SU-DHL-6 (cell line): ENCODE data around the gene MICOS13.

Experiments used
- H2AFZ ChIP-seq: fragments of 200-600 bp; sonication (generic); 2 replicates; pipeline ENCODE4 v1.6.1; 2014; ENCODE audit warnings: low read depth, mild to moderate bottlenecking, moderate library complexity, mixed read lengths, antibody characterized with exemption, low read length; ENCODE audit not compliant: severe bottlenecking
- H3F3A ChIP-seq: fragments of 200-600 bp; shearing (Covaris generic); 2 replicates; pipeline ENCODE4 v1.6.0; 2016; ENCODE audit warnings: antibody characterized with exemption, mild to moderate bottlenecking; ENCODE audit not compliant: insufficient read depth
- H3K27ac ChIP-seq: fragments of 200-600 bp; sonication (generic); 2 replicates; pipeline ENCODE4 v1.5.1; 2016; ENCODE audit warnings: low read depth, mild to moderate bottlenecking, low read length, moderate library complexity, mixed read lengths
- H3K27me3 ChIP-seq: fragments of 200-600 bp; sonication (generic), shearing (Covaris generic); 2 replicates; pipeline ENCODE4 v1.6.0; 2014; ENCODE audit warnings: mild to moderate bottlenecking, low read length
- H3K36me3 ChIP-seq: fragments of 200-600 bp; sonication (generic); 2 replicates; pipeline ENCODE4 v1.6.1; 2014; ENCODE audit warnings: mild to moderate bottlenecking, low read length, mixed read lengths
- H3K4me2 ChIP-seq: fragments of 300-600, 200-600 bp; shearing (Covaris generic), sonication (generic); 2 replicates; pipeline ENCODE4 v1.6.0; 2014; ENCODE audit warnings: low read length, low read depth, mild to moderate bottlenecking; ENCODE audit not compliant: poor library complexity, severe bottlenecking
- H3K4me3 ChIP-seq: fragments of 200-600 bp; sonication (generic); 2 replicates; pipeline ENCODE4 v1.5.1; 2014; ENCODE audit warnings: antibody characterized with exemption, low read length, mild to moderate bottlenecking, mixed read lengths; ENCODE audit not compliant: insufficient read depth, poor library complexity, severe bottlenecking
- H3K79me2 ChIP-seq: fragments of 200-600 bp; sonication (generic); 2 replicates; pipeline ENCODE4 v1.6.1; 2014; ENCODE audit warnings: mild to moderate bottlenecking, low read length, moderate library complexity; ENCODE audit not compliant: insufficient read depth
- H3K9ac ChIP-seq: fragments of 200-600 bp; sonication (generic); 2 replicates; pipeline ENCODE4 v1.7.0; 2014; ENCODE audit warnings: mild to moderate bottlenecking, low read length
- H3K9me2 ChIP-seq: fragments of 200-600 bp; sonication (generic); replicated peaks from 2 replicates; pipeline ENCODE4 v1.6.1; 2014; ENCODE audit warnings: low read length; ENCODE audit not compliant: insufficient read depth
- H3K9me3 ChIP-seq: fragments of 200-600 bp; sonication (generic); 2 replicates; pipeline ENCODE4 v1.6.1; 2014; ENCODE audit warnings: low read length, mixed read lengths; ENCODE audit not compliant: insufficient read depth
- H4K20me1 ChIP-seq: fragments of 200-600 bp; sonication (generic); 2 replicates; pipeline ENCODE4 v1.6.1; 2014; ENCODE audit warnings: low read depth, mild to moderate bottlenecking, antibody characterized with exemption, low read length, moderate library complexity, mixed read lengths
- CTCF ChIP-seq: fragments of 200-600 bp; sonication (generic); IDR thresholded peaks from one replicate; pipeline ENCODE4 v1.5.1; 2017; ENCODE audit warnings: antibody characterized with exemption, mild to moderate bottlenecking, low read length, moderate library complexity; ENCODE audit not compliant: insufficient read depth, poor library complexity, severe bottlenecking
- EZH2phosphoT487 ChIP-seq: fragments of 200-600 bp; sonication (generic), shearing (Covaris generic); conservative IDR thresholded peaks from 2 replicates; pipeline ENCODE4 v1.6.1; 2018; ENCODE audit warnings: mild to moderate bottlenecking, antibody characterized with exemption, low read length, moderate library complexity, mixed read lengths

The MICOS13 gene

DNA sequence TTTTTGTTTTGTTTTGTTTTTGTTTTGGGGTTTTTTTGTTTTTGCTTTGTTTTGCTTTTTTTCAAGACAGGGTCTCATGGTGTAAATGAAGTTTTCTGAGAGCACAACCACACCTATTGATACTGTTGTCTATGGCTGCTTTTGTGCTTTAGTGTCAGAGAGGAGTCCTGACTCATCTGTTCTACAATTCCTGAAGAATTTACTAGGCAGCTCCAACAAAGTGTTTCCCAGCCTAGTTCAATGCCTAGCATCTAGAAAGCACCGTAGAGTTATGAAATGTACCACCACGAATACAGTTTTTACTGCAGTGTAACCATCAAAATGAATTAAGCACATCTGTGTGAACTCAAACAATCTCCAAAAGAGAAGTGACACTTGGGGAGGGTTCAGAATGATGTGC, 36.3 kb downstream of the MICOS13 start:
- Histone ChIP-seq H3K4me2 (no peak overlapping the region), H3K4me3 (no peak overlapping the region), H3K27me3 (no peaks in the 10 kb centered on the region), H3K9me3 (no peaks in the 10 kb centered on the region), H3K79me2 (peaks cover 86% of the 10 kb centered on the region), H3K9me2 (no peaks in the 10 kb centered on the region), H4K20me1 (peaks cover 28% of the 10 kb centered on the region), H3F3A (no peaks in the 10 kb centered on the region), H3K36me3 (peaks cover 51% of the 10 kb centered on the region), H3K9ac (no peak overlapping the region), H2AFZ (no peak overlapping the region), H3K27ac (no peak overlapping the region)
- no peak for TF ChIP-seq CTCF
- TF ChIP-seq EZH2phosphoT487 = no peak

GRCh38 chr19:5643060-5643459, 37.3 kb downstream of the MICOS13 start:
- Histone ChIP-seq H3K4me2 (no peak overlapping the region), H2AFZ (no peak overlapping the region), H4K20me1 (peaks cover 32% of the 10 kb centered on the region), H3K27ac (no peak overlapping the region), H3K36me3 (peaks cover 55% of the 10 kb centered on the region), H3K9me3 (no peaks in the 10 kb centered on the region), H3K4me3 (no peak overlapping the region), H3K79me2 (peaks cover 96% of the 10 kb centered on the region), H3K9ac (no peak overlapping the region), H3K9me2 (no peaks in the 10 kb centered on the region), H3K27me3 (no peaks in the 10 kb centered on the region), H3F3A (no peaks in the 10 kb centered on the region)
- TF ChIP-seq EZH2phosphoT487 (no peak), CTCF (no peak)

DNA sequence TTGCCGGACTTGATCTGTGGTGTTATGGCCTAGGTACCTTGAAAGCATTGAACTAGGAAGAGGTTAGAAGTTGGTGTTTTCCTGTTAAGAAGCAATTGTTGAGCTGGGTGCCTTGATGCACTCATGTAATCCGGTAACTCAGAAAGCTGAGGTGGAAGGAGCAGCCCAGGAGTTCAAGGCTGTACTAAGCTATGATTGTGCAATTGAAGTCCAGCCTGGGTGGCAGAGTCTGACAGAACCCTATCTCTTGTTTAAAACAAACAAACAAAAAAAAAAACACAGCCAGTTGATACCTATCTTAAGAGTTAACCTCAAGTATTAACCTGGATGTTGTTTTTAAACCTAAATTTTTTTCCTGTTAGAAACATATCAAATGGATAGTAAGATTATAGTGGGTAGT, 38.1 kb downstream of the MICOS13 start:
- Histone ChIP-seq H3K27me3 (no peaks in the 10 kb centered on the region), H3K4me3 (no peak overlapping the region), H3K79me2 (peaks cover 99% of the 10 kb centered on the region), H2AFZ (no peak overlapping the region), H3K36me3 (peaks cover 49% of the 10 kb centered on the region), H3K4me2 (no peak overlapping the region), H3K9ac (no peak overlapping the region), H3K9me2 (no peaks in the 10 kb centered on the region), H3F3A (peaks cover 3% of the 10 kb centered on the region; the same call in 1 of the 2 replicates), H4K20me1 (peaks cover 36% of the 10 kb centered on the region), H3K9me3 (no peaks in the 10 kb centered on the region), H3K27ac (no peak overlapping the region)
- TF ChIP-seq EZH2phosphoT487 (no peak), CTCF (no peak)
